K562 (cell line): ENCODE results near the gene SAMD10. TPM values are rescaled to one million over a fixed set of nuclear protein-coding genes. Genes with fewer than 3 reads are reported as not detected.

Experiments used
- ATAC-seq: fragments of 200-7000 bp; cut with Tn5 transposase; 3 replicates; pipeline ENCODE4 v1.9.1; 2020; ENCODE audit warnings: moderate library complexity
- BruUV-seq: library from RNA; stranded (reverse); fragments of 400-500 nt; replicated peaks from 2 replicates; lab custom pipeline; 2021; lab: Mats Ljungman, UMichigan
- CTCF ChIA-PET: fragments of 300-600 bp; formaldehyde crosslinking; extraction: SDS; loops from one replicate; lab custom pipeline; 2021; ENCODE audit warnings: low intra/inter-chr PET ratio; lab: Yijun Ruan, JAX
- POLR2A ChIA-PET: fragments of 300-600, 350-650 bp; sonication (Branson Sonifier 250); formaldehyde crosslinking; extraction: SDS; loops from one replicate; lab custom pipeline; 2021; ENCODE audit warnings: antibody characterized with exemption, inconsistent platforms; lab: Yijun Ruan, JAX
- DNase-seq, 4 experiments: peaks; one replicate each; pipeline versions ENCODE4 v3.0.0 to v3.0.0-alpha.2; 2011 to 2018; ENCODE audit warnings: low spot score in 3 of 4, mixed read lengths in 3 of 4; ENCODE audit errors: extremely low read depth in 1 of 4
- FAIRE-seq: peaks from 2 replicates; lab custom pipeline; 2011; peaks lifted over from hg19 to GRCh38; lab: Jason Lieb, UNC
- H2AFZ ChIP-seq: 2 replicates; pipeline ENCODE4 v1.6.0; 2011; ENCODE audit warnings: low read depth, low read length, control low read depth, inconsistent platforms
- H3K27ac ChIP-seq: fragments of 200-600 bp; 3 replicates; pipeline ENCODE4 v1.8.0; 2011; ENCODE audit warnings: low read depth, mild to moderate bottlenecking, control low read depth, inconsistent platforms, low read length, moderate library complexity, mixed read lengths; ENCODE audit errors: extremely low read depth
- H3K27me3 ChIP-seq, 2 experiments: fragments of 300-600 bp in 1 of 2; 2 replicates in 1 of 2; 3 replicates in 1 of 2; pipeline versions ENCODE4 v1.6.0 to v1.8.0; 2011; ENCODE audit warnings: inconsistent platforms in 2 of 2, low read length in 2 of 2, mild to moderate bottlenecking in 1 of 2, mixed read lengths in 1 of 2, moderate library complexity in 1 of 2; ENCODE audit not compliant: control insufficient read depth in 2 of 2, insufficient read depth in 2 of 2
- H3K36me3 ChIP-seq: fragments of 300-600 bp; 3 replicates; pipeline ENCODE4 v1.8.0; 2011; ENCODE audit warnings: mild to moderate bottlenecking, low read length, inconsistent platforms; ENCODE audit not compliant: control insufficient read depth, insufficient read depth
- H3K4me1 ChIP-seq, 2 experiments: fragments of 200-600 bp in 1 of 2; replicated peaks in 1 of 2; 2 replicates in 1 of 2; 3 replicates in 1 of 2; pipeline versions ENCODE4 v1.5.1 to v1.8.0; 2011; ENCODE audit warnings: inconsistent platforms in 2 of 2, low read length in 2 of 2, mild to moderate bottlenecking in 1 of 2, mixed read lengths in 1 of 2, moderate library complexity in 1 of 2; ENCODE audit not compliant: control insufficient read depth in 2 of 2, insufficient read depth in 2 of 2
- H3K4me2 ChIP-seq: 2 replicates; pipeline ENCODE4 v1.6.1; 2011; ENCODE audit warnings: low read length, control low read depth, inconsistent platforms, mixed read lengths; ENCODE audit not compliant: insufficient read depth
- H3K4me3 ChIP-seq: fragments of 200-600 bp; sonication (generic), shearing (Covaris generic); 2 replicates; pipeline ENCODE4 v1.5.1; 2016; ENCODE audit warnings: control low read depth, inconsistent platforms
- H3K79me2 ChIP-seq: fragments of 200-600 bp; 3 replicates; pipeline ENCODE4 v1.8.0; 2011; ENCODE audit warnings: low read length, inconsistent platforms; ENCODE audit not compliant: control insufficient read depth, insufficient read depth
- H3K9ac ChIP-seq, 2 experiments: 2 replicates each; pipeline versions ENCODE4 v1.6.0 to v1.6.1; 2011; ENCODE audit warnings: low read depth in 2 of 2, low read length in 2 of 2, control low read depth in 1 of 2, inconsistent platforms in 1 of 2, mild to moderate bottlenecking in 1 of 2, mixed read lengths in 1 of 2; ENCODE audit not compliant: insufficient read depth in 1 of 2
- H3K9me1 ChIP-seq: one replicate; pipeline ENCODE4 v1.6.0; 2011; ENCODE audit warnings: inconsistent platforms, mild to moderate bottlenecking, low read length, moderate library complexity; ENCODE audit not compliant: control insufficient read depth, insufficient read depth
- H3K9me3 ChIP-seq: replicated peaks from 2 replicates; pipeline ENCODE4 v1.5.1; 2011; ENCODE audit warnings: low read depth, low read length, inconsistent platforms; ENCODE audit not compliant: control insufficient read depth, insufficient read depth
- H4K20me1 ChIP-seq: replicated peaks from 2 replicates; pipeline ENCODE4 v1.6.1; 2011; ENCODE audit warnings: low read length, inconsistent platforms, mixed read lengths; ENCODE audit not compliant: control insufficient read depth, insufficient read depth
- MCM5 ChIP-seq: fragments of 450-650 bp; IDR thresholded peaks from 2 replicates; pipeline ENCODE4 v1.6.1; 2016; ENCODE audit warnings: low read depth
- MEIS2 ChIP-seq: fragments of 450-650 bp; IDR thresholded peaks from 2 replicates; pipeline ENCODE4 v1.6.1; 2014; ENCODE audit warnings: mild to moderate bottlenecking; ENCODE audit not compliant: partially characterized antibody
- NFE2 ChIP-seq: IDR thresholded peaks from 2 replicates; pipeline ENCODE4 v1.6.1; 2014; ENCODE audit warnings: antibody characterized with exemption, low read depth
- NFIC ChIP-seq: fragments of 450-650 bp; IDR thresholded peaks from 2 replicates; pipeline ENCODE4 v1.6.1; 2017; ENCODE audit warnings: mild to moderate bottlenecking, inconsistent platforms
- PRMT5 ChIP-seq: sonication (generic); formaldehyde crosslinking; IDR thresholded peaks from 2 replicates; pipeline ENCODE4 v1.5.0; 2020; ENCODE audit warnings: missing genetic modification reagents
- TAF15 ChIP-seq: fragments of 200-400 bp; formaldehyde crosslinking; IDR thresholded peaks from 2 replicates; pipeline ENCODE4 v1.6.1; 2017; ENCODE audit warnings: mild to moderate bottlenecking, low read depth, low read length, moderate library complexity
- WGBS: fragments of 100-300 bp; shearing (Covaris generic); methylation state at CpG from one replicate; pipeline ENCODE4 v1.1.6; 2016; ENCODE audit warnings: low coverage, mixed read lengths; ENCODE audit not compliant: insufficient coverage; ENCODE audit errors: missing lambda C conversion rate; 5-methylcytosine and 5-hydroxymethylcytosine counted together
- in situ Hi-C: fragments of 300-500 bp; cut with MboI; formaldehyde crosslinking; loops from 4 replicates; pipeline ENCODE4 v1.15.0; 2018; ENCODE audit warnings: inconsistent platforms, mixed read lengths
- intact Hi-C: fragments of 100-400 bp; cut with micrococcal nuclease; formaldehyde crosslinking; loops from 2 replicates; pipeline ENCODE4 v1.14.2; 2022
- polyA plus RNA-seq, 8 experiments: library from polyadenylated mRNA; depleted of rRNA in 4 of 8; stranded (reverse) in 5 of 8; unstranded in 3 of 8; fragments of >200 nt; fragmentation: Nextera tagmentation in 2 of 8; fragmentation: Illumina TruSeq in 1 of 8; extraction: Ambion mirVana in 2 of 8; extraction: Trizol in 1 of 8; gene quantifications; 2 replicates each; pipeline versions ENCODE4 v1.2.1 to v1.2.3, GENCODE V29; 2011 to 2014; ENCODE audit warnings: inconsistent platforms in 1 of 8, missing spikeins in 1 of 8
- total RNA-seq, 7 experiments: library from RNA; depleted of rRNA in 6 of 7; stranded (reverse); fragments of >200 nt in 6 of 7; fragmentation: Illumina TruSeq in 2 of 7; extraction: Trizol in 2 of 7; gene quantifications; 2 replicates each; pipeline versions ENCODE4 v1.2.1 to v1.2.3, GENCODE V29; 2011 to 2021; ENCODE audit warnings: low replicate concordance in 1 of 7
- TF ChIP-seq, protein P1 (sequence below): sonication (generic); formaldehyde crosslinking; IDR thresholded peaks from 2 replicates; pipeline ENCODE4 v1.9.0; 2022; ENCODE audit warnings: mild to moderate bottlenecking, missing genetic modification reagents

Gene SAMD10
- total and polyA plus RNA-seq, 9 of the 15 experiments (the other 6 are each of a cell fraction or from before 2014, with no cell fraction given), result 0.37 to 15.2 (median 4.8) TPM

DNA sequence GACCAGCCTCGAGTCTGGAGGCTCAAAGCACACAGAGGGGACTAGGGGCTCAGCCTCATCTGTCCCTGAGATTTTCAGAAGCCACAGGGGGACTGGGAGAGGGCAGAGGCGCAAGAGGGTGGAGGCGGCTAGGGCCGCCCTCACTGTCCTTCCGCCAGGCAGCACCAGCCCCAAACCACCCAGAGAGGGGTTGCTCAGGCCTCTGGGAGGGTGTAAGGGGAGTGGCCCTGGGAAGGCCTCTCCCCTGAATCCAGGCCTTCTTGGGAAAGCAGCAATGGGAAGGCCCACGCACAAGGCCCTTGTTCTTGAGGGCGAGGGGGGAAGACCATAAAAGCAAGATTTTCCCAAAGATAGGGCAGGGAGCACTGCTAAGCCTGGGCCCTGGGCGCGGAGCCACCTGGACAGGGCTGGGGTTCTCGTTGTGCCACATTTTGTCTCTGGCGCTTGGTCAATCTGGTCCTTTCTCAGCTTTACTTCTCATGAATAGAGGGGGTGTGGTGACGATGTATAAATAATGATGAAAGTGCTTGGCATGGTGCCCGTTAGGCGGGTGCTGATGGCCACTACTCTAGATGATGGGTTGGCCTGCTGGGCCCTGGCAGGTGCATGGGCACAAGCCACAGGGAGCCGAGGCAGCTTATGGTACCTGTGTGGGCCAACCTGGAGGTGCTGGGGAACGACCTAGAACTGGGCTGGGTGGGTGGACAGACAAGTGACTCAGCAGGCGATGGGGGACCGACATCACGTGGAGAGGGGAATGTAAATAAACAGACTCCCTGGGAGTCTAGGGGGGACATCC is 4.8 kb downstream of the SAMD10 start:
- BruUV-seq, result no TSS peak
- H3K36me3 ChIP-seq, result peaks cover 11% of the 10 kb centered on the region; the same call in 1 of the 3 replicates
- TF ChIP-seq, protein P1, sequence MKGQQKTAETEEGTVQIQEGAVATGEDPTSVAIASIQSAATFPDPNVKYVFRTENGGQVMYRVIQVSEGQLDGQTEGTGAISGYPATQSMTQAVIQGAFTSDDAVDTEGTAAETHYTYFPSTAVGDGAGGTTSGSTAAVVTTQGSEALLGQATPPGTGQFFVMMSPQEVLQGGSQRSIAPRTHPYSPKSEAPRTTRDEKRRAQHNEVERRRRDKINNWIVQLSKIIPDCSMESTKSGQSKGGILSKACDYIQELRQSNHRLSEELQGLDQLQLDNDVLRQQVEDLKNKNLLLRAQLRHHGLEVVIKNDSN (CRISPR knock-in tag), result peak; percentile 43; the same call in 1 of the 2 replicates
- TF ChIP-seq NFE2 (peak; percentile 23; the same call in 1 of the 2 replicates), MEIS2 (no peak), TAF15 (no peak), NFIC (peak; percentile 67), MCM5 (no peak), PRMT5 (CRISPR knock-in tag) (no peak)
- H3K9ac ChIP-seq, result peak overlapping the region in 1 of 2 experiments; percentile 66; a peak in 2 of 4 replicates
- H3K4me3 ChIP-seq, result no peak overlapping the region
- H3K4me1 ChIP-seq, result peaks cover 22 to 61% of the 10 kb centered on the region in 2 experiments
- H3K27me3 ChIP-seq, result no peaks in the 10 kb centered on the region
- H3K9me3 ChIP-seq, result no peaks in the 10 kb centered on the region
- no peak overlapping the region for H3K27ac ChIP-seq
- no peak for ATAC-seq
- no peak for FAIRE-seq
- H3K9me1 ChIP-seq, result peaks cover 3% of the 10 kb centered on the region
- 52% methylated on average over 18 of the region's 19 CpGs for WGBS
- peaks cover 6% of the 10 kb centered on the region; the same call in 2 of the 3 replicates for H3K79me2 ChIP-seq
- no peak overlapping the region for H2AFZ ChIP-seq
- CTCF ChIA-PET, result interaction anchor here (0.6 to 2.1 kb wide), 7 partner anchors 155 to 524 kb away, joined by 3 to 25 read pairs (median 3); partner anchors contain the start of genes ARFRP1, PTK6 and ZGPAT
- intact Hi-C loops (loop anchor here (2.0 to 10.0 kb wide), 6 partner anchors 67 to 436 kb away; partner anchors contain the start of genes ABHD16B and TPD52L2), in situ Hi-C loops (no loop called here)
- H3K4me2 ChIP-seq, result no peak overlapping the region
- no peak for DNase-seq
- H4K20me1 ChIP-seq, result no peaks in the 10 kb centered on the region
- POLR2A ChIA-PET, result interaction anchor here (0.6 to 0.8 kb wide), 4 partner anchors 17 to 450 kb away, joined by 3 read pairs; no protein-coding TSS in a partner anchor
